ENCODE data around the gene SLC27A5.
"Not testable (repeated sequence)": the region's sequence is repeated elsewhere in the genome, so short reads cannot be mapped to it uniquely, and the experiment has no call there.

The SLC27A5 gene

GRCh38 chr19:58466089-58466759, 45.6 kb downstream of the SLC27A5 start:
- DNase-seq, result no peak

- DNase-seq, result no peak
Measured at GRCh38 chr19:58460039-58460438, 51.8 kb downstream of the SLC27A5 start.

GRCh38 chr19:58456111-58456510, 55.7 kb downstream of the SLC27A5 start:
- DNase-seq, result no peak

GRCh38 chr19:58455306-58455705, 56.5 kb downstream of the SLC27A5 start:
- DNase-seq, result no peak

- DNase-seq, result no peak
Measured at GRCh38 chr19:58453743-58454142, 58.0 kb downstream of the SLC27A5 start.

- DNase-seq, result peak; percentile 93
Measured at GRCh38 chr19:58451358-58452101, 60.3 kb downstream of the SLC27A5 start, which contains the start of gene ZNF324B. TSS of gene ZNF324B (plus strand) at chr19:58451622. CDS start at chr19:58453702, 2,080 bp downstream.

- no peak for DNase-seq
Measured at GRCh38 chr19:58450856-58451357, 60.9 kb downstream of the SLC27A5 start.

GRCh38 chr19:58449980-58450379, 61.8 kb downstream of the SLC27A5 start:
- not testable (repeated sequence) for DNase-seq

GRCh38 chr19:58448860-58449259, 62.9 kb downstream of the SLC27A5 start:
- DNase-seq, result not testable (repeated sequence)
